ENCODE measurements around the gene SLC35G2.
"Not testable (repeated sequence)": the region's sequence is repeated elsewhere in the genome, so short reads cannot be mapped to it uniquely, and the experiment has no call there.

Gene SLC35G2

GRCh38 chr3:136885357-136886213 is 66.7 kb downstream of the SLC35G2 start:
- FAIRE-seq (no peak), DNase-seq (ENCODE audit: low spot score) (no peak)

- no peak for FAIRE-seq
- DNase-seq (ENCODE audit: low spot score), result no peak
Measured at GRCh38 chr3:136889947-136890346, 71.0 kb downstream of the SLC35G2 start.

- FAIRE-seq, result no peak
- DNase-seq (ENCODE audit: low spot score), result no peak
Measured at GRCh38 chr3:136891934-136892855, 73.3 kb downstream of the SLC35G2 start.

GRCh38 chr3:136893848-136894443 is 75.0 kb downstream of the SLC35G2 start:
- DNase-seq (ENCODE audit: low spot score), result no peak
- no peak for FAIRE-seq

GRCh38 chr3:136897171-136897570 is 78.2 kb downstream of the SLC35G2 start:
- not testable (repeated sequence) for FAIRE-seq; DNase-seq (ENCODE audit: low spot score)

- no peak for FAIRE-seq
Measured at GRCh38 chr3:136898549-136898948, 79.6 kb downstream of the SLC35G2 start.

GRCh38 chr3:136898954-136899353 is 80.0 kb downstream of the SLC35G2 start:
- no peak for DNase-seq (ENCODE audit: low spot score)

More at GRCh38 chr3:136898549-136898948, 79.6 kb downstream of the SLC35G2 start:
- no peak for DNase-seq (ENCODE audit: low spot score)

GRCh38 chr3:136899622-136900158 is 80.8 kb downstream of the SLC35G2 start:
- DNase-seq (ENCODE audit: low spot score), result no peak
- FAIRE-seq, result no peak

More at GRCh38 chr3:136898954-136899353, 80.0 kb downstream of the SLC35G2 start:
- FAIRE-seq, result no peak

- not testable (repeated sequence) for FAIRE-seq; DNase-seq (ENCODE audit: low spot score)
Measured at GRCh38 chr3:136900694-136901093, 81.8 kb downstream of the SLC35G2 start.

- FAIRE-seq, result no peak
- DNase-seq (ENCODE audit: low spot score), result no peak
Measured at GRCh38 chr3:136901391-136901790, 82.5 kb downstream of the SLC35G2 start.

GRCh38 chr3:136902530-136902929 is 83.6 kb downstream of the SLC35G2 start:
- not testable (repeated sequence) for DNase-seq (ENCODE audit: low spot score); FAIRE-seq

- DNase-seq (ENCODE audit: low spot score) (no peak), FAIRE-seq (no peak)
Measured at GRCh38 chr3:136903899-136904298, 85.0 kb downstream of the SLC35G2 start.

- no peak for FAIRE-seq
Measured at GRCh38 chr3:136904746-136905145, 85.8 kb downstream of the SLC35G2 start.

More at GRCh38 chr3:136904746-136905145, 85.8 kb downstream of the SLC35G2 start:
- DNase-seq (ENCODE audit: low spot score), result no peak

Measured in urothelium cell line (cell line).